Ishikawa (cell line): ENCODE measurements around the gene APOC1.

ENCODE experiments used
- EGR1 ChIP-seq: IDR thresholded peaks from 2 replicates; pipeline ENCODE4 v1.6.1; 2012
- EP300 ChIP-seq: IDR thresholded peaks from 2 replicates; pipeline ENCODE4 v1.6.1; 2012; ENCODE audit warnings: borderline replicate concordance
- RAD21 ChIP-seq: IDR thresholded peaks from 2 replicates; pipeline ENCODE4 v1.6.1; 2012; ENCODE audit warnings: low read depth
- TCF12 ChIP-seq: IDR thresholded peaks from 2 replicates; pipeline ENCODE4 v1.6.1; 2012; ENCODE audit warnings: low read depth
- ZBTB7A ChIP-seq: IDR thresholded peaks from 2 replicates; pipeline ENCODE4 v1.6.1; 2012; ENCODE audit warnings: low read depth
- TF ChIP-seq, protein P1 (sequence below): IDR thresholded peaks from 2 replicates; pipeline ENCODE4 v1.6.1; 2012
- TF ChIP-seq, protein P2 (sequence below): IDR thresholded peaks from 2 replicates; pipeline ENCODE4 v1.6.1; 2012; ENCODE audit warnings: low read depth, mild to moderate bottlenecking

DNA sequence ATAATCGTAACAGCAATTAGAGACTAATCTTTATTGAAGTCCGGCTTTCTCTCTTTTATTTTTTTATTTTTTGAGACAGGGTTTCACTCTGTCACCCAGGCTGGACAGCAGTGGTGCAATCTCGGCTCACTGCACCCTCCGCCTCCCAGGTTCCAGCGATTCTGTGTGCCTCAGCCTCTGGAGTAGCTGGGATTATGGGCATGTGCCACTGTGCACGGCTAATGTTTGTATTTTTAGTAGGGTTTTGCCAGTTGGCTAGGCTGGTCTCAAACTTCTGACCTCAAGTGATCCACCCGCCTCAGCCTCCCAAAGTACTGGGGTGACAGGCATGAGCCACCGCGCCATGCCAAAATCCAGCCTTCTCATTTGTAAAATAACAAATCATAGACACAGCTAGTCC, 35.1 kb downstream of the APOC1 start:
- TF ChIP-seq EGR1 (no peak), TCF12 (no peak), ZBTB7A (no peak), EP300 (no peak), RAD21 (no peak)
- TF ChIP-seq, protein P1, sequence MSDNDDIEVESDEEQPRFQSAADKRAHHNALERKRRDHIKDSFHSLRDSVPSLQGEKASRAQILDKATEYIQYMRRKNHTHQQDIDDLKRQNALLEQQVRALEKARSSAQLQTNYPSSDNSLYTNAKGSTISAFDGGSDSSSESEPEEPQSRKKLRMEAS, result no peak
- TF ChIP-seq, protein P2, sequence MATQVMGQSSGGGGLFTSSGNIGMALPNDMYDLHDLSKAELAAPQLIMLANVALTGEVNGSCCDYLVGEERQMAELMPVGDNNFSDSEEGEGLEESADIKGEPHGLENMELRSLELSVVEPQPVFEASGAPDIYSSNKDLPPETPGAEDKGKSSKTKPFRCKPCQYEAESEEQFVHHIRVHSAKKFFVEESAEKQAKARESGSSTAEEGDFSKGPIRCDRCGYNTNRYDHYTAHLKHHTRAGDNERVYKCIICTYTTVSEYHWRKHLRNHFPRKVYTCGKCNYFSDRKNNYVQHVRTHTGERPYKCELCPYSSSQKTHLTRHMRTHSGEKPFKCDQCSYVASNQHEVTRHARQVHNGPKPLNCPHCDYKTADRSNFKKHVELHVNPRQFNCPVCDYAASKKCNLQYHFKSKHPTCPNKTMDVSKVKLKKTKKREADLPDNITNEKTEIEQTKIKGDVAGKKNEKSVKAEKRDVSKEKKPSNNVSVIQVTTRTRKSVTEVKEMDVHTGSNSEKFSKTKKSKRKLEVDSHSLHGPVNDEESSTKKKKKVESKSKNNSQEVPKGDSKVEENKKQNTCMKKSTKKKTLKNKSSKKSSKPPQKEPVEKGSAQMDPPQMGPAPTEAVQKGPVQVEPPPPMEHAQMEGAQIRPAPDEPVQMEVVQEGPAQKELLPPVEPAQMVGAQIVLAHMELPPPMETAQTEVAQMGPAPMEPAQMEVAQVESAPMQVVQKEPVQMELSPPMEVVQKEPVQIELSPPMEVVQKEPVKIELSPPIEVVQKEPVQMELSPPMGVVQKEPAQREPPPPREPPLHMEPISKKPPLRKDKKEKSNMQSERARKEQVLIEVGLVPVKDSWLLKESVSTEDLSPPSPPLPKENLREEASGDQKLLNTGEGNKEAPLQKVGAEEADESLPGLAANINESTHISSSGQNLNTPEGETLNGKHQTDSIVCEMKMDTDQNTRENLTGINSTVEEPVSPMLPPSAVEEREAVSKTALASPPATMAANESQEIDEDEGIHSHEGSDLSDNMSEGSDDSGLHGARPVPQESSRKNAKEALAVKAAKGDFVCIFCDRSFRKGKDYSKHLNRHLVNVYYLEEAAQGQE, result no peak
